ENCODE measurements around the gene USP9X.
A peak's percentile ranks its signal among the peaks of the same experiment; 100 is the strongest.
"Not testable (repeated sequence)": the region's sequence is repeated elsewhere in the genome, so short reads cannot be mapped to it uniquely, and the experiment has no call there.

USP9X gene

GRCh38 chrX:41234962-41235361 is 149.7 kb downstream of the USP9X start:
- no peak for FAIRE-seq
- no peak for DNase-seq (ENCODE audit: insufficient read length, low spot score)

GRCh38 chrX:41236629-41237028 is 151.4 kb downstream of the USP9X start:
- FAIRE-seq (no peak), DNase-seq (ENCODE audit: insufficient read length, low spot score) (no peak)
- no peak for TF ChIP-seq POLR2A (IDR thresholded peaks at IDR 0.05; ENCODE audit: low read depth, low read length)

More at GRCh38 chrX:41234962-41235361, 149.7 kb downstream of the USP9X start:
- no peak for TF ChIP-seq POLR2A (IDR thresholded peaks at IDR 0.05; ENCODE audit: low read depth, low read length)

- DNase-seq (ENCODE audit: insufficient read length, low spot score) = no peak
- no peak for FAIRE-seq
- no peak for TF ChIP-seq POLR2A (IDR thresholded peaks at IDR 0.05; ENCODE audit: low read depth, low read length)
Observed at GRCh38 chrX:41240509-41240908, 155.3 kb downstream of the USP9X start.

- no peak for TF ChIP-seq POLR2A (IDR thresholded peaks at IDR 0.05; ENCODE audit: low read depth, low read length)
- DNase-seq (ENCODE audit: insufficient read length, low spot score) (no peak), FAIRE-seq (no peak)
Observed at GRCh38 chrX:41241962-41242361, 156.7 kb downstream of the USP9X start.

- FAIRE-seq = no peak
- no peak for TF ChIP-seq POLR2A (IDR thresholded peaks at IDR 0.05; ENCODE audit: low read depth, low read length)
- DNase-seq (ENCODE audit: insufficient read length, low spot score) = no peak
Observed at GRCh38 chrX:41245641-41246040, 160.4 kb downstream of the USP9X start.

GRCh38 chrX:41250867-41251266 is 165.6 kb downstream of the USP9X start:
- DNase-seq (ENCODE audit: insufficient read length, low spot score) = no peak
- no peak for TF ChIP-seq POLR2A (IDR thresholded peaks at IDR 0.05; ENCODE audit: low read depth, low read length)
- FAIRE-seq = no peak

- TF ChIP-seq POLR2A (IDR thresholded peaks at IDR 0.05; ENCODE audit: low read depth, low read length) = no peak
Observed at GRCh38 chrX:41257801-41258200, 172.6 kb downstream of the USP9X start.

GRCh38 chrX:41258226-41258625 is 173.0 kb downstream of the USP9X start:
- FAIRE-seq = no peak

More at GRCh38 chrX:41257801-41258200, 172.6 kb downstream of the USP9X start:
- FAIRE-seq (no peak), DNase-seq (ENCODE audit: insufficient read length, low spot score) (no peak)

GRCh38 chrX:41258871-41259270 is 173.6 kb downstream of the USP9X start:
- DNase-seq (ENCODE audit: insufficient read length, low spot score) (no peak), FAIRE-seq (no peak)
- TF ChIP-seq POLR2A (IDR thresholded peaks at IDR 0.05; ENCODE audit: low read depth, low read length) = no peak

More at GRCh38 chrX:41258226-41258625, 173.0 kb downstream of the USP9X start:
- no peak for TF ChIP-seq POLR2A (IDR thresholded peaks at IDR 0.05; ENCODE audit: low read depth, low read length)
- DNase-seq (ENCODE audit: insufficient read length, low spot score) = no peak

GRCh38 chrX:41259516-41259915 is 174.3 kb downstream of the USP9X start:
- DNase-seq (ENCODE audit: insufficient read length, low spot score) (no peak), FAIRE-seq (no peak)
- no peak for TF ChIP-seq POLR2A (IDR thresholded peaks at IDR 0.05; ENCODE audit: low read depth, low read length)

- FAIRE-seq (no peak), DNase-seq (ENCODE audit: insufficient read length, low spot score) (no peak)
- no peak; the same call in 1 of the 2 replicates for TF ChIP-seq POLR2A (IDR thresholded peaks at IDR 0.05; ENCODE audit: low read depth, low read length)
Observed at GRCh38 chrX:41265615-41266014, 180.4 kb downstream of the USP9X start.

- DNase-seq (ENCODE audit: insufficient read length, low spot score) (no peak), FAIRE-seq (no peak)
- TF ChIP-seq POLR2A (IDR thresholded peaks at IDR 0.05; ENCODE audit: low read depth, low read length) = no peak
Observed at GRCh38 chrX:41273638-41274037, 188.4 kb downstream of the USP9X start.

GRCh38 chrX:41275661-41276609 is 190.7 kb downstream of the USP9X start:
- DNase-seq (ENCODE audit: insufficient read length, low spot score) = peak; percentile 34
- no peak for FAIRE-seq
- peak; percentile 21; the same call in 1 of the 2 replicates for TF ChIP-seq POLR2A (IDR thresholded peaks at IDR 0.05; ENCODE audit: low read depth, low read length)

- no peak for FAIRE-seq
- TF ChIP-seq POLR2A (IDR thresholded peaks at IDR 0.05; ENCODE audit: low read depth, low read length) = no peak
- DNase-seq (ENCODE audit: insufficient read length, low spot score) = no peak
Observed at GRCh38 chrX:41276661-41277506, 191.6 kb downstream of the USP9X start.

GRCh38 chrX:41282307-41282706 is 197.1 kb downstream of the USP9X start:
- FAIRE-seq; DNase-seq (ENCODE audit: insufficient read length, low spot score): not testable (repeated sequence)

- FAIRE-seq; DNase-seq (ENCODE audit: insufficient read length, low spot score): not testable (repeated sequence)
Observed at GRCh38 chrX:41285928-41286327, 200.7 kb downstream of the USP9X start.

Measured in H54 (cell line).